Activated effector memory CD4-positive, alpha-beta T cell treated with anti-CD3 and anti-CD28 coated beads, Interleukin-2, amount 50 U/mL, for 16 hours (primary cell): Measurements from ENCODE around the gene RNLS.

Experiments used
- DNase-seq: peaks from one replicate; pipeline ENCODE4 v3.0.0-alpha.2; 2020

RNLS gene

GRCh38 chr10:88249450-88249849, 333.7 kb downstream of the RNLS start:
- no peak for DNase-seq

GRCh38 chr10:88246675-88247074, 336.4 kb downstream of the RNLS start:
- no peak for DNase-seq

GRCh38 chr10:88245974-88246511, 337.1 kb downstream of the RNLS start:
- DNase-seq, result no peak

GRCh38 chr10:88244781-88245625, 338.1 kb downstream of the RNLS start:
- DNase-seq, result no peak

- no peak for DNase-seq
Observed at GRCh38 chr10:88243836-88244730, 339.0 kb downstream of the RNLS start.

- DNase-seq, result no peak
Observed at GRCh38 chr10:88243202-88243744, 339.8 kb downstream of the RNLS start.

GRCh38 chr10:88241501-88241900, 341.6 kb downstream of the RNLS start:
- DNase-seq, result no peak

GRCh38 chr10:88239212-88239611, 343.9 kb downstream of the RNLS start:
- DNase-seq, result no peak

- no peak for DNase-seq
Observed at GRCh38 chr10:88238615-88238914, 344.6 kb downstream of the RNLS start.

- DNase-seq, result no peak
Observed at GRCh38 chr10:88237896-88238614, 345.1 kb downstream of the RNLS start.

GRCh38 chr10:88236121-88236743, 346.9 kb downstream of the RNLS start:
- DNase-seq, result no peak

GRCh38 chr10:88234297-88234696, 348.8 kb downstream of the RNLS start:
- DNase-seq, result no peak

- no peak for DNase-seq
Observed at GRCh38 chr10:88233870-88234269, 349.2 kb downstream of the RNLS start.

- no peak for DNase-seq
Observed at GRCh38 chr10:88232983-88233543, 350.1 kb downstream of the RNLS start.

- DNase-seq, result no peak
Observed at GRCh38 chr10:88232029-88232895, 350.9 kb downstream of the RNLS start.

GRCh38 chr10:88230251-88230650, 352.9 kb downstream of the RNLS start:
- no peak for DNase-seq

GRCh38 chr10:88228130-88228529, 355.0 kb downstream of the RNLS start:
- no peak for DNase-seq

- no peak for DNase-seq
Observed at GRCh38 chr10:88227342-88228018, 355.6 kb downstream of the RNLS start.

- no peak for DNase-seq
Observed at GRCh38 chr10:88226891-88227290, 356.2 kb downstream of the RNLS start.

GRCh38 chr10:88226071-88226659, 357.0 kb downstream of the RNLS start:
- no peak for DNase-seq
